HG02970 (cell line): ENCODE data around the gene SERTAD3.
A peak's percentile ranks its signal among the peaks of the same experiment; 100 is the strongest.
"Not testable (repeated sequence)": the region's sequence is repeated elsewhere in the genome, so short reads cannot be mapped to it uniquely, and the experiment has no call there.

Experiments
- ATAC-seq: cut with Tn5 transposase; IDR thresholded peaks from one replicate; pipeline ENCODE4 v1.9.1; 2021; ENCODE audit warnings: mild to moderate bottlenecking, moderate library complexity, moderate number of reproducible peaks; ENCODE audit not compliant: unreplicated experiment, low FRiP score

Gene SERTAD3

GRCh38 chr19:40460185-40460584 is 16.1 kb upstream of the SERTAD3 start:
- ATAC-seq = no peak

DNA sequence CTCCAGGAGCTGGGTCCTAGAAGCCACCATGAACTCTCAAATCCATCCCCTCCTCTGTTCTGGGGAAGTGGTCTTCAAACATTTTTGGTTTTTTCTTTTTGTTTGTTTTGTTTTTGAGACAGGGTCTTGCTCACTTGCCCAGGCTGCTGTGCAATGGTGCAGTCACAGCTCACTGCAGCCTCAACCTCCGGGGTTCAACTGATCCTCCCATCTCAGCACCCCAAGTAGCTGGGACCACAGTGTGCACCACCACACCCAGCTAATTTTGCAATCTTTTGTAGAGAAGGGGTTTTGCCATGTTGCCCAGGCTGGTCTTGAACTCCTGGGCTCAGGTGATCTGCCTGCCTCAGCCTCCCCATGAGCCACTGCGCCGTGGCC is 14.5 kb upstream of the SERTAD3 start:
- ATAC-seq = no peak

- no peak for ATAC-seq
Measured at GRCh38 chr19:40457953-40458596, 13.9 kb upstream of the SERTAD3 start.

- ATAC-seq = no peak
Measured at GRCh38 chr19:40457048-40457447, 12.9 kb upstream of the SERTAD3 start.

GRCh38 chr19:40453943-40454342 is 9.8 kb upstream of the SERTAD3 start:
- ATAC-seq = not testable (repeated sequence)

GRCh38 chr19:40453151-40453735 is 9.1 kb upstream of the SERTAD3 start:
- ATAC-seq = no peak

DNA sequence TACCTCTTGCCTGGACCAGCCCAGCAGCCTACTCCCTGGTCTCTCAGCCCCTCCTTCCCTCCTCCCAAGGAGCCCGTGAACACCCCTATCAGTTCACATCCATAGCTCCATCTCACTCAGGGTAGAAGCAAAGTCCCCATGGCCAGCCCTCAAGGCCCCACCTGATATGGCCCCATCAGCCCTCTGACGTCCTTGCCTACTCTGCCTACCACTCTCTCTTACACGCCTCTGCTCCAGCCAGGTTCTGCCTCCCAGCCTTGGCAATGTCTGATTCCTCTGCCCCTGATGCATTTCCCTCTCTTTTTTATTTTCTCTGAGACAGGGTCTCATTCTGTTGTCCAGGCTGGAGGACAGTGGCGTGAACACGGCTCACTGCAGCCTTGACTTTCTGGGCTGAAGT is 7.9 kb upstream of the SERTAD3 start:
- no peak for ATAC-seq

GRCh38 chr19:40450664-40451063 is 6.5 kb upstream of the SERTAD3 start:
- no peak for ATAC-seq

DNA sequence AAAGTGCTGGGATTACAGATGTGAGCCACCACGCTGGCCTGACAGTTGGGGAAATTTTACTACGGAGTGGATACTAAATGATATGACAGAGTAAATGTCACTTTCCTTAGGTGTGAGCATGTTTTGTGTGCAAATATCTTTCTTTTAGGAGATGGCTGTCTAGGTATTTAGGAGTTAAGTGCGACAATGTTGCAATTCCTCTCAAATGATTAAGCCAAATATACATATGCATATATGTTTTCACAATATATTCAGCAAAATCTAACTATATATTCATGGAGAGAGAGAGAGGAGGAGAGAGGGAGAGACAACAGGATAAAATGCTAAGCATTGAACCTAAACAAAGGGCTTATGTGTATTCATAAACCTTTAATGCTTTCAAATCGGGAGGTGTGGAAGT is 5.4 kb upstream of the SERTAD3 start:
- no peak for ATAC-seq

DNA sequence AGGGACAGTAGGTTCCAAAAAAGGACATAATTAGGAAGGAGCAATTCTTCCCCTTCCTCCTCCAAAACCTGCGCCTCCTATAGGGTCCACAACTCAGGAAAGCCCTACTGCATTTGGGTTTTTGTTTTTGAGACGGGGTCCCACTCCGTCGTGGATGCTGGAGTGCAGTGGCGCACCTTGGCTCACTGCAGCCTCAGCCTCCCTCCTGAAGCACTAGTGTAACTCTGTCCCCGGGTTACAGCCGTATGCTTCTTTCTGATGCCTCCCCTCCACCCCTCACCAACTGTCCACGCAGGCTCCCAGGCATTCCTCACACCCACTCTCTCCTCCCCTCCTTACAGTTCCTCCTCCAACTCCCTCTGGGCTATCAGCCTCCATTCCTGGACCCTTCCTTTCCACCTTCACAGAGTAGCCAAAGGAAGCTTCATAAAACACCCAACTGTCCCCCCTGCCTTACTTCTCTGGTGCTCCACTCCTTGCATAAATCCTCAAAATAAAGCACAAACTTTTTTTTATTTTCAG is 2.2 kb upstream of the SERTAD3 start:
- no peak for ATAC-seq

GRCh38 chr19:40445780-40446262 is 1.7 kb upstream of the SERTAD3 start:
- ATAC-seq = no peak

DNA sequence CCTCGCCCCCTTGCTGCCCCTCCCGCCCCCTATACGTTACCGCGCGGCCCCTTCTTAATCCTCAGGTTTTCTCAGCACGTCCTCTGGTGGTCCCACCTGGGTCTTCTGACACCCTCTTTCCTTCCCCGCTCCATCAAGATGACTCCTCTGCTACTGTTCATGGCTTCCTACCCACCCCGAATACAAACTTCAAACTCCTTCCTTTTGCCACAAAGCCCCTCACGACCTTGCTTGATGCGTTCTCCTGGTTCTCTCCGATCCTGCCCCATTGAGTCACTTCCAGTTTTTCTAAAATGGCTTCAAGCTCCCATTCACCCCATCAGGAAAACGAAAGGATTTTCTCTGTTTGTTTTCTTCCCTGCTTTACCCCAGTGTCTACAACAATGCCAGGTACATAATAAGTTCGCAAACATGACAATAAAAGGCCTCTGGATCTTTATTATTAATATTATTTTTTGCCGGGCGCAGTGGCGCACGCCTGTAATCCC is 734 bp upstream of the SERTAD3 start:
- no peak for ATAC-seq

- ATAC-seq = peak; percentile 67
Measured at GRCh38 chr19:40443131-40443999, 770 bp downstream of the SERTAD3 start.

- ATAC-seq = no peak
Measured at GRCh38 chr19:40442328-40443130, 1.6 kb downstream of the SERTAD3 start.

- ATAC-seq = no peak
Measured at GRCh38 chr19:40441719-40442253, 2.3 kb downstream of the SERTAD3 start.

DNA sequence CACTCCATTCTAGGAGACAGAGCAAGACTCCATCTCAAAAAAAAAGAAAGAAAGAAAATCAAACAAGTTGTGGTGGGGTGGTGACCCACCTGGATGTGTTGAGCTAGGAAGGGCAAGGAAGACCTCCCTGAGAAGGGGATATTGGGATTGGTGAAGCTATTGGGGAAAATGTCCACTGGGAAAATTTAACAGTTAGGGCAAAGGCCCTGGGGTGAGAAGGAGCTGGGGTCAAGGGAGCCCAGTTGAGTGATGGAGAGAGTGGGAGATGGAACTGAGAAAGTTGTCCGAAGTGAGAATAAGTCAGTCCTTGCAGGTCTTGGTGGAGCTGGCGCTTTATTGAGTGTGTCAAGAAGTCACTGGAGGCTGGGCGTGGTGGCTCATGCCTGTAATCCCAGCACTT is 5.9 kb downstream of the SERTAD3 start:
- no peak for ATAC-seq

DNA sequence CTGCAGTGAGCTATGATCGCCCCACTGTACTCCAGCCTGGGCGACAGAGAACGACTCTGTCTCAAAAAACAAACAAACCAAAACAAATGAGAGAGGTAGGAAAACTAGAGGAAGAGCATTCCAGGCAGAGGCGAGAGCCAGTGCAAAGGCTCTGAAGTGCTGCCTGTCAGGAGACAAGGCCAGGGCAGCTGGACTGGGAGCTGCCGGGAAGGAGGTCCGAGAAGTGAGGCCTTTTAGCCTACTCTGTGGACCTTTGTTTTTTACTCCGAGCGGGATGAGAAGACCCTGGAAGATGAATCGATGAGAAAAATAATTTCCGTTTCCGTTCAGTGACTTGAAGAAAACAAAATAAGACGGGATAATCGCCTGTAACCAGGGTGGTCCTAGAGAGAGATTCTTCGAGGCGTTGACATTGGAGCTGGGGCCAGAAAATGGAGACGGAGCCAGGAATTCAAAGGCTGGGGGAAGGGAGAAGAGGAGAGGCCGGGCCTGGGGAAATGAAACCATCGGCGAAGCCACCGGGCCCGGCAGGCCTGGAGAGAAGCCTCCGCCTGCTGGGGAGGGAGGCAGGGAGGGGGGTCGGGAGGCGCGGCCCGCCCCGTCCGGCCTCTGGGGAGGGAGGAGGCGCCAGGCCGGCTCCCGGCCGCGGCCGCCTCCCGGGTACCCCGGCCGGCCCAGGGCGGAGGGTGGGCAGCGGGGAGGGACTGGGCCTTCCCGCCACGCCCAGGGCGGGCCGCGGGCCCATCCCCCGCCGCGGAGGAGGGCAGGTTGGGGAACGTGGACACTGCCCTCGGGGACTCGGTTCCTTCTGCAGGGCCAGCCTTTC is 10.5 kb downstream of the SERTAD3 start:
- ATAC-seq = no peak

- ATAC-seq = not testable (repeated sequence)
Measured at GRCh38 chr19:40432760-40433159, 11.4 kb downstream of the SERTAD3 start.

GRCh38 chr19:40431698-40432097 is 12.4 kb downstream of the SERTAD3 start:
- ATAC-seq = no peak
